GM21390 (cell line): ENCODE measurements around the gene INSYN1.
"Not testable (repeated sequence)": the region's sequence is repeated elsewhere in the genome, so short reads cannot be mapped to it uniquely, and the experiment has no call there.

Experiments
- ATAC-seq: cut with Tn5 transposase; IDR thresholded peaks from one replicate; pipeline ENCODE4 v1.9.1; 2021; ENCODE audit not compliant: unreplicated experiment

The INSYN1 gene

DNA sequence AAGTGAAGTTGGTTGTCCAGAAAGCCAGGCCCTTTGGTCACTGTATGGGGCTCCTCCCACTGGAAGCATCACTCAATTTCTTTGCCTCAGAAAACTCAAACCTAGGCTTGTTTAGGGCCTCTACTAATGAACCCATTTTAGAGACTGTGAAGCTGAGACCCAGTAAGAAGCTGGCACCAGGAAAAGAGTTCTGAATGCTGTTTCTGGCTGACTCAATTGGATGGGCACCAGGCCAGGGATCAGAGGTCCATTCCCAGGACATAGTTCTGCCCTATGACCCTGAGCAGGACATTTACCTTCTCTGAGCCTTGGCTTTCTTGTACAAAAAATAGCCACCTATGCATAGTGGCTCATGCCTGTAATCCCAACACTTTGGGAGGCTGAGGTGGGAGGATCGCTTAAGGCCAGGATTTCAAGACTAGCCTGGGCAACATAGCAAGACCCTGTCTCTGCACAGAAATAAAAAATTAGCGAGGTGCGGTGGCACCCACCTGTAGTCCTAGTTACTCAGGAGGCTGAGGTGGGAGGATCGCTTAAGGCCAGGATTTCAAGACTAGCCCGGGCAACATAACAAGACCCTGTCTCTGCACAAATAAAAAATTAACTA lies 38.4 kb downstream of the INSYN1 start:
- ATAC-seq: no peak

DNA sequence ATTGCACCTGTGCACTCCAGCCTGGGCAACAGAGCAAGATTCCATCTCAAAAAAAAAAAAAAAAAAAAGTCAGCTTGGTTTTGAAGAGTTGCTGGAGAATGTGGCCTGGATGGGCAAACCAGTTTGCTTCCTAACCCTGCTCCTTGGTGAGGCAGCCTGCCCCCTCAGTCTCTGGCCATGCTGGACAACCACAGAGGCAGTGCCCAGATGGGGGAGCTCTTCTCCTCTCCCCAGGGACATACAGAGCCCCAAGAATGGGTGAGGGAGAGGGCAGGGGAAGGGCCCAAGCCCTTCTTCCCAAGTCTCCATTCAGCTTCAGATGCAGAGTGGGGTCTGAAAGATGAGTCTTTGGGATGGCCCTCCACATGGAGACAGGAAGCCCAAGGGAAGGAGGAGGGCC lies 41.0 kb downstream of the INSYN1 start:
- no peak for ATAC-seq

DNA sequence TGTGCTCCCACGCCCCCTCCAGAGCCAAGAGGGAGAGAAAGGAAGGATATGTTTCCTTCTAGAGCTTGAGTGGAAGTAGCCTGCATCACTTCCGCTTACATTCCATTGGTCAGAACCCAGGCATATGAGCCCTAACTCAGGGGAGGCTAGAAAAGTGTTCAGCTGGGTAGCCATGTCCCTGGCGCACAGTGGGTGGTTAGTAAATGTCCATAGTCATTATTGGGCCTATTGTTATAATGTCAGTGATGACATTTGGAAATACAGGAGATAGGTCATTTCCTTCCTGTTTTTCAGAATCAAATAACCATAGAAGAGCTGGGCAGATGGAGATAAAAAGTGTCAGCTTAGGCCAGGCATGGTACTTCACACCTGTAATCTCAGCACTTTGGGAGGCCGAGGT lies 41.6 kb downstream of the INSYN1 start:
- no peak for ATAC-seq

DNA sequence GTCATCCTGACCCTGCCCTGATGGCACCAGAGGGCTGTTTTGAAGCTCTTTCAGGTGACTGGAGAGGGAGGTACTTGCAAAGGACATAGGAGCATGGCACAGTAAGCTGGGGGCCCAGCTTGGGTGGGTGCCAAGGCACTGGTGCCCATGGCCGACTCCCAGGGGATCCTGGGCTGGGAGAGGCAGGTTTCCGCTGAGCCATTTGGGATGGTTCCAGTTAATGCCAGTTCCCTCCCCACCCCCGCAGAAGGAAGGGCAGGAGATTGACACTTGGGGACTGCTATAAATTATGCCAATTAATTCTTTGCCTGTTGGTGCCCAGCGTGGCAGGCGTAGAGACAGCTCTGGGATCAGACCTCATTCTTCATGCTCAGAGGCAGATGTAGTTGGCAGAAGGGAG lies 42.8 kb downstream of the INSYN1 start:
- no peak for ATAC-seq

DNA sequence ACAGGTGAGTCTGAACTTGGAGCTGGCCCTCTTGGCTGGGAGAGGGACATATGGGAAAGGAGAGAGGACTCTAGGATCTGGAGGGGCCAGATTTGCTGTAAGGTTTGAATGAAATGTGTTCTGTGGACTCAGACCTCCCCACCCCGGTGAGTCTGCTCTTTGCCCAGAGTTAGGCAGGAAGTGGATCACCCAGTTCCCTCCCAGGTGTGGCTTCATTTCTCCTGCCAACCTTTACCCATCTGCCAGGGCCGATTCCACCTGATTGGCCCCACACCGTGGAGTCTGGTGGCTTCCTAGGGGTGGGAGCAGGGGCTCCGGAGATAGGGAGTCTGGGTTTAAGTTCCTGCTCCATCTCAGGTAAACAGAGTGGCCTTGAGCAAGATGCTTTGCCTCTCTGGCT lies 43.5 kb downstream of the INSYN1 start:
- no peak for ATAC-seq

DNA sequence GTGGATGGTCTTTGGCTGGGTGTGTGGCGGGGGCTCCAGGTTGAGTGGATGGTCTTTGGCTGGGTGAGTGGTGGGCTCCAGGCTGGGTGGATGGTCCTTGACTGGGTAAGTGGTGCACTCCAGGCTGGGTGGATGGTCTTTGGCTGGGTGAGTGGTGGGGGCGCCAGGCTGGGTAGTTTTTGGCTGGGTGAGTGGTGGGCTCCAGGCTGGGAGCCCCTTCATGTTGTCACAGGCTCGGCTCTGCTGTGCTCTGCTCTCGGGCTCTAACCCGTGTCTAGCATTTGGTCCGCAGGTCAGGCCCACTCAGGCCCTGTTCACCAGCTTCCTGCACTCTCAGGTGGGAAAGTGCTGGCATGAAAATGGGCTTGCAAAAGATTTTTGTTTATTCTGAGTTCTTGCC lies 43.9 kb downstream of the INSYN1 start:
- ATAC-seq: no peak

DNA sequence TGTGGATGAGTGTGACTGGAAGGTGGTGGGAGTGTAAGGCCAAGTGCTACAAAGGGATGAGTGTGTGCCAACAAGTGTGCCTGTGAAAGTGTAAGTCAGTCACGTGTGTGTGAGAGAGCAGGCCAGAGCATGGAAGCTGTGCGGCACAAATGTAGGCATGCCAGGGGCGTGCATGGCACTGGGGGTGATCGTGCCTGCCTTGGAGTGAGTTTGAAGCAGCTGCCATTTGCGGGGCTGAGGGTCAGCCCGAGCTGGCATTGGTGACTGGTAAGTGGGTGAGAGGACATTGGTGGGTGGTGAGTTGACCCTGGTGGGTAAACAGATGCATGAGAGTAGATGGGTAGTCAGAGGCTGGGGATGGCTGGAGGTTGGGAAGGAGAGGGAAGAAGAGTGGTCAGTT lies 44.5 kb downstream of the INSYN1 start:
- ATAC-seq: no peak

DNA sequence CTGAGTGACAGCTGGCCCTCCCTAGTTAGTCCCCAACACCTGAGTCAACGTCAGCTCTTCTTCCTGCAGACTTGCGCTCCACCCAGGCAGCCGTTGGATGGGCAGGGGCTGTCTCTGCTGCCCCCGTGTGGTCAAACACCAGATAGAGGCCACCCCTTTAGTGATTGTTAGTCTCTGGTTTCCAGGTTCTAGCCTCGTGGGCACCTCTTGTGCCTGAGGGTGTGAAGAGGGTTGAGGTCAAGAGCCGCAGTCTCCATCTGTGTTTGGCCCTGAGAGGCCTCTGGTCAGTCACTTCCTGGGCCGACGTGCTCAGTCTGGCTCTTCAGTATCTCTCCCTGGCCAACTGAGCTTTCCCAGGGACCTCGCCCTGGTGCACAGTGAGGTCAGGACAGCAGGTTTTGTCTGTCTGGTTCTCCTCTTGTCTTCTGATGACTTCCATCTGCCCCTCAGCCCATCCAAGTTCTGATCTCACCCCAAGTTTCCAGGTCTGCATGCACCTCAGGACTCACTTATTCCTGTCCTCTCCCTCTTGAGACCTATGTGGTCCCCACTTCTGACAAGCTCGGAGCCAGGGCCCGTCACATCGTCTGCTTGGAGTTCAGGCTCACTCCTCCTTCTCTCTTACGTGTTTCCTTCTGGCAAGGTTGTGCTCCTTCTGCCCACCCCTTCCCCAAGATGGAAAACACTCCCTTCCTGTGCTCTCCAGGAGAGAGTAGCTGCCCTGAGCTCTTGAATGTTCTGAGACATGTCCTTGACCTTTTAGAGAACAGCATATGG lies 48.1 kb downstream of the INSYN1 start:
- ATAC-seq: peak; percentile 49

DNA sequence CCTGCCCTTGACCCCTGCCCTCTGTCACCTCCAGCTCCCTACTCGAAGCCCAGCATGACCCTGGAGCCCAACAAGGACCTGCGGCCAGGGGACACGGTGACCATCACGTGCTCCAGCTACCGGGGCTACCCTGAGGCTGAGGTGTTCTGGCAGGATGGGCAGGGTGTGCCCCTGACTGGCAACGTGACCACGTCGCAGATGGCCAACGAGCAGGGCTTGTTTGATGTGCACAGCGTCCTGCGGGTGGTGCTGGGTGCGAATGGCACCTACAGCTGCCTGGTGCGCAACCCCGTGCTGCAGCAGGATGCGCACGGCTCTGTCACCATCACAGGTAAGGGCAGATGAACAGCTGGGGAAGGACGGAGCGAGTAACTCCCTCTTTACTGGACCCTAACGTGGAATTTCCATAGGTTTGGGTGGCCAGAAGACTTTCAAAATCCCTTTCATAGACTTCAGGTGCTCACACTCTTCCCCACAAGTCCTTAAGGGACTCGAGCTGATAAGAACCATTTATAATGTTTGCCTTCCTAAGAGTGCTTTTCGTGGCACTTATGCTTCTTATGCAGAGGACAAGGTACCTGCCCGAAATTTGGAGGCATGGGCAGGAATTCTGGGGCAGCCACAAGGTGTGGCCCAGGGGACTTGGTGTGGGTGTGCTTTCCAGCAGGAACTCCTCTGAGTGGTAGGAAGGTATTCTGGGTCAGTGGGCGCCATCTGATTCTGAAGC lies 48.8 kb downstream of the INSYN1 start:
- ATAC-seq: not testable (repeated sequence)

DNA sequence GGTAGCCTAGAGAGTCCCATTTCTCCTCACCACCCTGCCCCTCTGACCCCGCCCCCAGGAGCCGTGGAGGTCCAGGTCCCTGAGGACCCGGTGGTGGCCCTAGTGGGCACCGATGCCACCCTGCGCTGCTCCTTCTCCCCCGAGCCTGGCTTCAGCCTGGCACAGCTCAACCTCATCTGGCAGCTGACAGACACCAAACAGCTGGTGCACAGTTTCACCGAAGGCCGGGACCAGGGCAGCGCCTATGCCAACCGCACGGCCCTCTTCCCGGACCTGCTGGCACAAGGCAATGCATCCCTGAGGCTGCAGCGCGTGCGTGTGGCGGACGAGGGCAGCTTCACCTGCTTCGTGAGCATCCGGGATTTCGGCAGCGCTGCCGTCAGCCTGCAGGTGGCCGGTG lies 49.5 kb downstream of the INSYN1 start:
- not testable (repeated sequence) for ATAC-seq

DNA sequence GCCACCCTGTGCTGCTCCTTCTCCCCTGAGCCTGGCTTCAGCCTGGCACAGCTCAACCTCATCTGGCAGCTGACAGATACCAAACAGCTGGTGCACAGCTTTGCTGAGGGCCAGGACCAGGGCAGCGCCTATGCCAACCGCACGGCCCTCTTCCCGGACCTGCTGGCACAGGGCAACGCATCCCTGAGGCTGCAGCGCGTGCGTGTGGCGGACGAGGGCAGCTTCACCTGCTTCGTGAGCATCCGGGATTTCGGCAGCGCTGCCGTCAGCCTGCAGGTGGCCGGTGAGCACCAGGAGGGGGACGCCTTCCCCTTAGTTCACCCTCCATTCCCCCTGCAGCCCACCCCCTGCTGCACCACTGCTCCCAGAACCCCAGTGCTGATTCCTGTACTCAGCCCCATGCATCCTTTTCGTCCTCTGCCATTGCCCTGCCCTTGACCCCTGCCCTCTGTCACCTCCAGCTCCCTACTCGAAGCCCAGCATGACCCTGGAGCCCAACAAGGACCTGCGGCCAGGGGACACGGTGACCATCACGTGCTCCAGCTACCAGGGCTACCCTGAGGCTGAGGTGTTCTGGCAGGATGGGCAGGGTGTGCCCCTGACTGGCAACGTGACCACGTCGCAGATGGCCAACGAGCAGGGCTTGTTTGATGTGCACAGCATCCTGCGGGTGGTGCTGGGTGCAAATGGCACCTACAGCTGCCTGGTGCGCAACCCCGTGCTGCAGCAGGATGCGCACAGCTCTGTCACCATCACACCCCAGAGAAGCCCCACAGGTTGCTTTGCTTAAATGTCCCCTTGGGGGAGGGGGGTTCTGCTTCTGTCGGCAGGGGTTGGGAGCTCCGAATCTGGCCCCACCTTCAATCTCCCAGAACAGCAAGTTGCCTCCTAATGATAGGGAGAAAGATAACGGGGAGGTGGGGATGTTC lies 50.6 kb downstream of the INSYN1 start:
- ATAC-seq: not testable (repeated sequence)

DNA sequence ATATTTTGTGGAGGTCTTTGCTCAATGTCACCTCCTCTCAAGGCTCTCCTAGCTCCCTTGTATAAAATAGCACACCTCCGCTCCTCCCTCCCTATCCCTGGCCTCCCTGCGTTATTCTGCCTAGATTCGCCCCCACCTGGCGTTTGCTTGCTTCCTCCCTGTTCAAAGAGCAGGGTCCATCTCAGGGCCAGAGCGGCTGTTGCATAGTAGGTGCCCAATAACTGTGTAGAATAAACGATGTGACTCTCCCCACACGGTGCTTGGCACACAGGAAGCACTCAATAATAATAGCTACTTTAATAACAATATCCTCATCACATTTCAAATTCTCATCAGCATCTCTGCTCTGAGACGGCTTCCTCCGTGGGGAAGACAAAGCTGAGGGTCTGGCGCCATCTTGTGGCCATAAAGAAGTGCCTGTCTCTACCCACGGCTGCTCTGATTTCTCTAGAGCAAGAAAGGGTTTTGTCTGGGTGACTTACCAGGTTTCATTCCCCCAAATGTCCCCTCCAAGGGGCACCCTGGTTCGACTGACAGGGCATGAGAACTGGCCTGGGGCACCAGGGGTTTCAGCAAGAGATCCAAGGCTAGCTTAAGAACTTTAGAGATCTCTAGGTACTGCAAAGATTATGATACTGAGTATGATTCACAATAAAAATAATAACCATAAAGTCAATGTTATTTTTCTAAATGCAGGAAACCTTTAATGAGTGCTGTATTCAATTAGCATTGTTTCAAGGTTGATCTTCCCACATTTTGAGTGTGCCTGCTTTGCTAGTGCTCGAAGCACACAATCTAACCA lies 52.9 kb downstream of the INSYN1 start:
- ATAC-seq: peak; percentile 45

DNA sequence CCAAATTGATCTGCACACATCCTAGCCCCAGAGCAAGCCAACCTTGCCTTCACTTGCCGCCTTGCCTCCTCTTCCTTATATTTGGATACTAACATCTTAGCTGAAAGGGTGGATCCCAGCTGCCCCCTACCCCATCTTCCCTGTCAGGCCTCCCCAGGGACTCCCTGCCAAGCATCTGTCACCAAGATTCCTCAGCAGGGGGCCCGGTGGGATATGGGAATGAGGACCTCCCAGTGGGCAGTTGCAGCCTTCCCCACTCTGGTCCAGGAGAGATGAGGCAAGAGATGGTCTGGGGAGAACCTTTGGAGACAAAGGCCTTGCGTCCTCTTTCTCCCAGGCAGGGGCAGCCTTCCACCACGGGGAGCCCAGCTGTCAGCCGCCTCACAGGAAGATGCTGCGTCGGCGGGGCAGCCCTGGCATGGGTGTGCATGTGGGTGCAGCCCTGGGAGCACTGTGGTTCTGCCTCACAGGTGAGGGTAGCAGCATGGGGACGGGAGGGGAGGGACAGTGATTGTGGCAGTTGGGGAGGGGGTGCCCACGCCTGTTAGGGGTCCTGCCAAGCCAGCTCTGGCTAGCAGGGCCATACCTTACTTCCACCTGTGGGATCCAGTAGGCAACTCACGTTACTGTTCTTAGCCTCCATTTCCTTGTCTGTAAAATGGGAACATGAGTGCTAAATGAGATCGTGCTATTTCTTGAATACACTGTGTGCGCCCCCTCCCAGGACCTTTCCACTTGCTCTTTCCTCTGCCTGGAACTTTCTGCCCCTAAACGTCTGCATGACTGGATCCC lies 53.7 kb downstream of the INSYN1 start:
- ATAC-seq: no peak

DNA sequence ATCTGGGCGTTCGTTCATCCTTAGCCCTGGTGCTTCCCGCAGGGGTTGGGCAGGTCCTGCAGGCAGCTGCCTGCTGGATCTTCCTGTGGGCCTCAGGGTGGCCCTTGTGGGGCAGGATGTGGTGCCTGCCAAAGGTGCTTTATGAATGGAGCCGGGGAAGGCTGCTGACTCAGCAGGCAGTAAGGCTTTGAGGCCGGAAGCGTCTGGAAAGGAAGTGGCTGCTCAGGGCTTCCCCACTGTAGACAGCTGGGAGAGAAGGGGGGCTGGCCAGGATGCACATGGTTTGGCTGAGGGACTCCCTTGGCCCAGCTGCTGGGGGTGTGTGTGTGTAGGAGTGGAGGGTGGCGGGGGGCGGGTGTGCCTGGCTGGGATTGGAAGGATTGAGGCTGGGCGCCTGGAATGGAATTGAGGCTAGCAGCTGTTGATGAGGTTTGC lies 56.1 kb downstream of the INSYN1 start:
- peak; percentile 85 for ATAC-seq

DNA sequence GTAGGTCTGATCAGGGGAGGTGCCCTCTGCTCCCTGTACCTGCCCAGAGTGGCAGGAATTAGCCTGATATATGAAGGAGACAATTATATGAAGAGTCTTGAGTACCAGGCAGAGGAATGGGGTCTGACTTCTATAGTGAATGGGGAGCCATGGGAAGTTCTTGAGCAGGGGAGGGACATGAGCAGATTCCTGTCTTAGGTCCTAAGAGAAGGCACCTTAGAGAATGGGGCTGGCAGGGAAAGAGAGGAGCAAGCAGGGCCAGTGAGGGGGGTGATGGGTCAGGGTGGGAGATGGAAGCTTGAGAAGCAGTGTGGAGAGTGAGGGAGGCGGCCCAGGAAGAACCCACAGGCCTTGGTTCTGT lies 56.5 kb downstream of the INSYN1 start:
- no peak for ATAC-seq

DNA sequence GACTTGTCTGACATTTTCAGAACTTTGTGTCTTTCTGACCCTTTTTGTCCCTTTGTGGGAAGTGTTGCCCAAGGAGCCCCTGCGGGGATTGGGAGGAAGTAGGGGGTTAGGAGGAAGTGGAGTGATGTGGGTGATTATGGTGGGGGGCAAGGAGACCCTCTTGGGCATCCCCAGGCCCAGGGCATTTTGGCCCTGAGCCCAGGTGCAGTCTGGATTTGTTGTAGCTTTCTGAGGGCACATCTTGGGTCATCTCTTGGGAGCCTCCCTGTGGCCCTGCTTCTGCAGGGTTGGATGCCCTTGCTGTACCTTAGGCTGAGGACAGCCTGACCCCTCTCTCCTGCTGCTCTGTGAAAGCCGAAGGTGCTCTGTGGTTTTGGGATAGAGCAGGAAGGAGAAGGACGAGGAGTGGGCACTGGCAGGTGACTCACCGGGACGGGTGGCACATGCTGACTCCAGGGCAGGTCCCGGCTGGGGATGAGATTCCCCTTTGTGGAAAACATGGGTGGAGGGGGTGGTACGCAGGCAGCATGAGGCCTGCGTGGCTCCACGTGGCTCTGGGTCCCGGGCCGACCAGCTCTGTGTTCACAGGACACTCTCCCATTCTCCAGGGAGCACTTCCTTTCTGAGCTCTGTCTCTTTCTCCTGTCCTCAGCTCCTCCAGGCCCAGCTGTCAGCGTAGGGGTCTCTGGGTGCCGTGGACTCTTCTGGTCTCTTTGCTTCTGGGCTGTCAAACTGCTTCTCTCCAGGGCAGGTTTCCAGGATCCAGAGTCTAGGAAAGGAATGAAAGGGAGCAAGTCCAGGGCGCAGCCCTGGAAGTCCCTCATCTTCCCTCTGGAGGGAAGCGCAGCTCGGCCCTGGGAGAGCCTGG lies 57.1 kb downstream of the INSYN1 start:
- no peak for ATAC-seq

DNA sequence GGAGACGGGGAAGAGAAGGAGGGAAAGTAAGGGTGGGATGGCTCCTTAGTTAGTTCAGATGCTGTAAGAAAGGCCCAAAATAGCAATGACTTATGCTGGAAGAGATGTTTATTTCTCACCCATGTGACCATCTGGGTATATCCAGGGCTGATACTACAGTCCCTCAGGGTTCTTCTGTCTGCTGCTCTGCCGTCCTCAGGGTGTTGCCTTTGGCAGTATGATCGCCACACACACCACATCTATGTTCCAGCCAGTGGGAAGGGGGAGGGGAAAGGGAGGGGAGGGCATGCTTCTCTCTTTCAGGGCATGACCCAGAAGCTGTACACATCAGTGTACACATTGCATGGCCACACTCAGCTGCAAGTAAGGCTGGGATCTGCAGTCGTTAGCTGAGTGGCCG lies 58.7 kb downstream of the INSYN1 start:
- ATAC-seq: no peak

DNA sequence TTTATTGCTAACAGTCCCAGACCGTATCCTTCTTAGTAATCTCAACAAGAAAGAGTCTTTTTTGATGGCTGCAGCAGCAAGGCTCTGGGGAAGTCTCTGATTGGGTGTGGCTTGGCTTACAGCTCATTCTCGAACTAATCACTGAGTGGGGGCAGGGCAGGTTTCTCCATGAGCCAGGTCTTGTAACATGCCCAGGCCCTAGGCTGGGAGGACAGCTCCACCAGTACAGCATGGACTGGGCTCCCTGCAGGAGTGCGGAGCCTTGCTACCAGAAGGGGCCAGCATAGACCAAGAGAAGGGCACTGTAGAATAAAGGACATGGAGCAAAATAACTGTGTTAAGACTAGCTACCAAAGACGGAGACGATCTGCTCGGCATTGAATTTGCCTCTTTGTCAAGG lies 61.8 kb downstream of the INSYN1 start:
- ATAC-seq: no peak

DNA sequence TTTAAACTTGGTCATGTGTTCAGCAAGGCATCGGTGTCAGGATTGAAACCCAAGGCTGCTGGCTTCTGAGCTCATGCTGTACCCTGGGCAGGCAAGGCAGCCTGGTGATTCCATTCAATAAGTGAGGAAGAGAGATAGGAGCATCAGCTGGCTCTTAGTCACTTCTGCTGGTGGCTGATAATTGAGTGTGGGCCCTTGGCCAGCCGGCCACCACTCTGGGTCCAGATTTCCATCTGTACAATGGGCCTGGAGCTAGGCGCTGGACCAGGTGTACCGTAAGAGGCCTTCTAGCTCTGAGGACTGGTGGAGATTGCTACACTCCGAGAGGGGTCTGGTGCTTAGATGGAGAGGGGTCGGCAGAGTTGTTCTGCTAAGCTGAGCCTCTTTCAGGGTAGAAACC lies 64.7 kb downstream of the INSYN1 start:
- ATAC-seq: no peak
